SK-N-SH (cell line): Measurements from ENCODE around the gene ATXN10. TPM values are rescaled to one million over a fixed set of nuclear protein-coding genes. Genes with fewer than 3 reads are reported as not detected.

Experiments used
- CTCF ChIA-PET: fragments of 300-600, 350-600 bp; formaldehyde crosslinking; extraction: SDS; loops from one replicate; lab custom pipeline; 2021; lab: Yijun Ruan, JAX
- POLR2A ChIA-PET: fragments of 350-600 bp; sonication (Branson Sonifier 250); formaldehyde crosslinking; extraction: SDS; loops from one replicate; lab custom pipeline; 2020; ENCODE audit warnings: antibody characterized with exemption, inconsistent platforms; lab: Yijun Ruan, JAX
- DNase-seq: peaks from one replicate; pipeline ENCODE4 v3.0.0; 2012
- H2AFZ ChIP-seq: fragments of 200-600 bp; sonication (generic); 2 replicates; pipeline ENCODE4 v1.8.1; 2016; ENCODE audit warnings: antibody characterized with exemption, mild to moderate bottlenecking, low read depth
- H3F3A ChIP-seq: fragments of 200-600 bp; sonication (generic); replicated peaks from 2 replicates; pipeline ENCODE3; 2016; ENCODE audit warnings: antibody characterized with exemption, mild to moderate bottlenecking; ENCODE audit not compliant: insufficient read depth
- H3K27ac ChIP-seq, 2 experiments: fragments of 200-500 bp in 1 of 2; fragments of 200-600 bp in 1 of 2; sonication (Bioruptor generic) in 1 of 2; sonication (generic), shearing (Covaris generic) in 1 of 2; 2 replicates each; pipeline versions ENCODE4 v1.5.1 to v1.6.1; 2014 to 2016; ENCODE audit warnings: low read depth in 2 of 2, inconsistent platforms in 1 of 2, low read length in 1 of 2, mild to moderate bottlenecking in 1 of 2, mixed read lengths in 1 of 2
- H3K27me3 ChIP-seq: fragments of 200-600 bp; sonication (generic), shearing (Covaris generic); 2 replicates; pipeline ENCODE4 v1.6.1; 2016; ENCODE audit warnings: mixed run types; ENCODE audit not compliant: insufficient read depth
- H3K36me3 ChIP-seq, 2 experiments: fragments of 200-500 bp in 1 of 2; fragments of 200-600 bp in 1 of 2; sonication (Bioruptor generic) in 1 of 2; sonication (generic) in 1 of 2; replicated peaks in 1 of 2; 2 replicates each; pipeline versions ENCODE3 to v1.5.1; 2014 to 2016; ENCODE audit warnings: low read length in 1 of 2, mild to moderate bottlenecking in 1 of 2; ENCODE audit not compliant: insufficient read depth in 2 of 2, control insufficient read depth in 1 of 2
- H3K4me1 ChIP-seq, 2 experiments: fragments of 200-500 bp in 1 of 2; fragments of 200-600 bp in 1 of 2; sonication (Bioruptor generic) in 1 of 2; sonication (generic), shearing (Covaris generic) in 1 of 2; 2 replicates each; pipeline versions ENCODE4 v1.5.1 to v1.6.1; 2014 to 2016; ENCODE audit warnings: low read depth in 1 of 2, low read length in 1 of 2, mixed run types in 1 of 2; ENCODE audit not compliant: insufficient read depth in 2 of 2, control insufficient read depth in 1 of 2
- H3K4me2 ChIP-seq: fragments of 200-600 bp; sonication (generic), shearing (Covaris generic); 2 replicates; pipeline ENCODE4 v1.6.1; 2017; ENCODE audit warnings: mixed run types
- H3K4me3 ChIP-seq, 2 experiments: fragments of 200-500 bp in 1 of 2; fragments of 200-600 bp in 1 of 2; sonication (Bioruptor generic) in 1 of 2; sonication (generic), shearing (Covaris generic) in 1 of 2; 2 replicates each; pipeline versions ENCODE4 v1.5.1 to v1.8.1; 2014 to 2016; ENCODE audit warnings: low read depth in 2 of 2, inconsistent platforms in 1 of 2, low read length in 1 of 2, mild to moderate bottlenecking in 1 of 2, mixed read lengths in 1 of 2, moderate library complexity in 1 of 2
- H3K79me2 ChIP-seq: fragments of 200-600 bp; sonication (generic); 2 replicates; pipeline ENCODE4 v1.8.1; 2017; ENCODE audit warnings: mild to moderate bottlenecking; ENCODE audit not compliant: insufficient read depth
- H3K9ac ChIP-seq: fragments of 200-600 bp; sonication (generic); 2 replicates; pipeline ENCODE4 v1.6.1; 2017; ENCODE audit warnings: mixed run types
- H3K9me2 ChIP-seq: fragments of 200-600 bp; sonication (generic); 2 replicates; pipeline ENCODE4 v1.6.1; 2017; ENCODE audit warnings: mixed run types
- H3K9me3 ChIP-seq: fragments of 200-600 bp; sonication (generic); 2 replicates; pipeline ENCODE4 v1.6.1; 2017; ENCODE audit warnings: mixed run types, mild to moderate bottlenecking, moderate library complexity
- H4K20me1 ChIP-seq: fragments of 200-600 bp; sonication (generic); 2 replicates; pipeline ENCODE4 v1.6.1; 2017; ENCODE audit warnings: mild to moderate bottlenecking, mixed run types; ENCODE audit not compliant: insufficient read depth
- CHD2 ChIP-seq: fragments of 150-350 bp; IDR thresholded peaks from 2 replicates; pipeline ENCODE4 v1.6.1; 2018; ENCODE audit warnings: low read length; ENCODE audit not compliant: partially characterized antibody
- EP300 ChIP-seq, 2 experiments: IDR thresholded peaks; 2 replicates each; pipeline versions ENCODE4 v1.4.0 to v1.6.1; 2012; ENCODE audit warnings: borderline replicate concordance in 1 of 2, low read depth in 1 of 2, low read length in 1 of 2
- EZH2phosphoT487 ChIP-seq: fragments of 200-600 bp; sonication (generic); IDR thresholded peaks from 2 replicates; pipeline ENCODE4 v1.6.1; 2017; ENCODE audit warnings: low read depth, mixed run types, mild to moderate bottlenecking, antibody characterized with exemption, moderate library complexity, borderline replicate concordance
- FOXJ3 ChIP-seq: sonication (generic); formaldehyde crosslinking; IDR thresholded peaks from 2 replicates; pipeline ENCODE4 v1.5.1; 2020; ENCODE audit warnings: mild to moderate bottlenecking, missing genetic modification reagents
- GABPA ChIP-seq: IDR thresholded peaks from 2 replicates; pipeline ENCODE4 v1.4.0; 2012; ENCODE audit warnings: low read depth, mild to moderate bottlenecking
- GATA2 ChIP-seq: sonication (generic); formaldehyde crosslinking; IDR thresholded peaks from 2 replicates; pipeline ENCODE4 v1.5.0; 2020; ENCODE audit warnings: mild to moderate bottlenecking, missing genetic modification reagents
- JUND ChIP-seq: IDR thresholded peaks from 2 replicates; pipeline ENCODE4 v1.4.0; 2012
- NFIC ChIP-seq: IDR thresholded peaks from 2 replicates; pipeline ENCODE4 v1.4.0; 2012; ENCODE audit warnings: borderline replicate concordance
- NRF1 ChIP-seq: IDR thresholded peaks from 2 replicates; pipeline ENCODE4 v1.6.1; 2012; ENCODE audit warnings: low read depth, mild to moderate bottlenecking, low read length
- POLR2AphosphoS5 ChIP-seq: IDR thresholded peaks from 2 replicates; pipeline ENCODE4 v1.6.1; 2012; ENCODE audit warnings: low read depth, low read length
- RCOR1 ChIP-seq: fragments of 150-350 bp; IDR thresholded peaks from 2 replicates; pipeline ENCODE4 v1.6.1; 2017; ENCODE audit warnings: antibody characterized with exemption, low read length
- REST ChIP-seq: IDR thresholded peaks from 2 replicates; pipeline ENCODE4 v1.6.1; 2012; ENCODE audit warnings: mild to moderate bottlenecking, low read depth, low read length, moderate library complexity
- RFX5 ChIP-seq: IDR thresholded peaks from 2 replicates; pipeline ENCODE4 v1.6.1; 2012; ENCODE audit warnings: mild to moderate bottlenecking, improper control_type of control experiment, low read length
- WGBS: methylation state at CpG from one replicate; pipeline ENCODE4 v1.1.6; 2017; ENCODE audit warnings: low lambda C conversion rate; 5-methylcytosine and 5-hydroxymethylcytosine counted together
- polyA plus RNA-seq, 3 experiments: library from polyadenylated mRNA; depleted of rRNA; stranded (reverse); fragments of >200 nt; gene quantifications; 2 replicates each; pipeline ENCODE4 v1.2.3, GENCODE V29; 2012
- TF ChIP-seq, protein P1 (sequence below): IDR thresholded peaks from 2 replicates; pipeline ENCODE4 v1.4.0; 2012; ENCODE audit warnings: low read depth, borderline replicate concordance

Gene ATXN10
- polyA plus RNA-seq, 1 of the 3 experiments (the other 2 are of a cell fraction) = 202 TPM

DNA sequence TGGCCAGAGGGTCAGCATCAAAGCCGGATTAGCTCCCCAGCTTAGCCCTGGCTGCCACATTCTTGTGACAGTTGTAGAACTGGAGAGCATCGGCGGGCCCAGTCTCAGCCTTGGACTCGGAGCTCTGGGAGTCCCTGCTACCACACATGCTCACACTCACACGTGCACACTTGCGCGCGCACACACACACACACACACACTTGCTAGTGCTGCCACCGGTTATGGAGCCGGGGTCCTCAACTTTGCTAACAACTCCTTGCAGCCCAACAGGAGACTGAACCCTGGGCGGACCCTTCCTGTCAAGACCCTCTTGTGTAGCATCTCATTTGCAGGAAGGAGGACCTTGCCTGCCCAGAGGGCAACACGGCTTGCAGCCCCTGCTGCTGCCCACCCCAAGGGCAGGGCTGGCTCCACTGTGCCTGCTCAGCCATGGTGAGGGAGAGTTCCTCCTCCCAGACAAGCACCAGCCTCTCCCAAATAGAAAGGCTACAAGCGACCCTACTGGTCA lies 197.8 kb downstream of the ATXN10 start:
- Histone ChIP-seq H3K4me1 (no peaks in the 10 kb centered on the region), H3K9ac (no peak overlapping the region), H3K36me3 (peaks cover 0 to 5% of the 10 kb centered on the region in 2 experiments), H3K9me2 (no peaks in the 10 kb centered on the region), H3K4me2 (no peak overlapping the region), H3K9me3 (peaks cover 11% of the 10 kb centered on the region), H2AFZ (no peak overlapping the region), H3K4me3 (no peak overlapping the region), H3K27me3 (no peaks in the 10 kb centered on the region), H3F3A (no peaks in the 10 kb centered on the region), H3K27ac (no peak overlapping the region), H3K79me2 (no peaks in the 10 kb centered on the region), H4K20me1 (no peaks in the 10 kb centered on the region)
- no peak for DNase-seq
- ChIA-PET CTCF (interaction anchor here (1.0 to 7.4 kb wide), 4 partner anchors 9 to 225 kb away, joined by 3 to 97 read pairs (median 4); no protein-coding TSS in a partner anchor), POLR2A (no interaction called here)
- TF ChIP-seq FOXJ3 (no peak), NFIC (no peak), POLR2AphosphoS5 (no peak), JUND (no peak)
- TF ChIP-seq, protein P1, sequence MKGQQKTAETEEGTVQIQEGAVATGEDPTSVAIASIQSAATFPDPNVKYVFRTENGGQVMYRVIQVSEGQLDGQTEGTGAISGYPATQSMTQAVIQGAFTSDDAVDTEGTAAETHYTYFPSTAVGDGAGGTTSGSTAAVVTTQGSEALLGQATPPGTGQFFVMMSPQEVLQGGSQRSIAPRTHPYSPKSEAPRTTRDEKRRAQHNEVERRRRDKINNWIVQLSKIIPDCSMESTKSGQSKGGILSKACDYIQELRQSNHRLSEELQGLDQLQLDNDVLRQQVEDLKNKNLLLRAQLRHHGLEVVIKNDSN = no peak
- WGBS = 91% methylated on average over 7 of the region's 13 CpGs

DNA sequence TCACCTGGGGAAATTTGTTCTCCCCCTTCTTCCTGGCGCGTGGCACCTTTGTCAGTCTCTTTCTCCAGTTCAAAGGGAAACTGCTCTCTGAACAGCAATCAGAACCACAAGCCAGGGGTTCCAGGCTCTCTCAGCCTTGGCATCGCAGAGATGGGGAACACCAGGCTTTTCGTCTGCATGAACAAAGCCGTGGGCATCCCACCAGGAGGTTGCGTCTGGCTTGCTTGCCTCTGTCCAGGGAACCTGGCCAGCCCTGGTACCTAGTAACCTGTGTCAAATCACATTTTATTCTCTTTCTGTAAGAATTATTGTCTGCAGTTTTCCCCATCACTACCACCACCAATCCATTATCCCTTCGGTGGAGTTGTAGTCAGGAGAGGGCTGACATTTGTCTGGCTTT lies 198.4 kb downstream of the ATXN10 start:
- H3K9ac ChIP-seq = no peak overlapping the region
- no peak overlapping the region for H3K27ac ChIP-seq
- no peak overlapping the region for H2AFZ ChIP-seq
- H3F3A ChIP-seq = no peaks in the 10 kb centered on the region
- no peaks in the 10 kb centered on the region for H4K20me1 ChIP-seq
- peaks cover 11% of the 10 kb centered on the region for H3K9me3 ChIP-seq
- H3K9me2 ChIP-seq = no peaks in the 10 kb centered on the region
- no peaks in the 10 kb centered on the region for H3K79me2 ChIP-seq
- no peak overlapping the region for H3K4me3 ChIP-seq
- WGBS = 96% methylated on average over 7 of the region's 7 CpGs
- H3K4me1 ChIP-seq = no peaks in the 10 kb centered on the region
- TF ChIP-seq RCOR1 = no peak
- no peak for TF ChIP-seq REST
- TF ChIP-seq GATA2 = no peak
- TF ChIP-seq NFIC = no peak
- TF ChIP-seq EP300 (IDR thresholded peaks at IDR 0.05; ENCODE audit: borderline replicate concordance in 1 of 2, low read depth in 1 of 2, low read length in 1 of 2) = no peak
- no peak for TF ChIP-seq NRF1
- no peak for TF ChIP-seq CHD2
- no peak for TF ChIP-seq EZH2phosphoT487
- TF ChIP-seq GABPA = no peak
- TF ChIP-seq RFX5 = no peak
- TF ChIP-seq, all 33 proteins: peak for 0
- DNase-seq = no peak
- POLR2A ChIA-PET = no interaction called here
- H3K4me2 ChIP-seq = no peak overlapping the region
- CTCF ChIA-PET = interaction anchor here (1.0 kb wide), 1 partner anchor 225 kb away, joined by 3 read pairs; no protein-coding TSS in a partner anchor
- peaks cover 0 to 5% of the 10 kb centered on the region in 2 experiments for H3K36me3 ChIP-seq
- H3K27me3 ChIP-seq = no peaks in the 10 kb centered on the region
